ENCODE results near the gene PRSS12.

DNA sequence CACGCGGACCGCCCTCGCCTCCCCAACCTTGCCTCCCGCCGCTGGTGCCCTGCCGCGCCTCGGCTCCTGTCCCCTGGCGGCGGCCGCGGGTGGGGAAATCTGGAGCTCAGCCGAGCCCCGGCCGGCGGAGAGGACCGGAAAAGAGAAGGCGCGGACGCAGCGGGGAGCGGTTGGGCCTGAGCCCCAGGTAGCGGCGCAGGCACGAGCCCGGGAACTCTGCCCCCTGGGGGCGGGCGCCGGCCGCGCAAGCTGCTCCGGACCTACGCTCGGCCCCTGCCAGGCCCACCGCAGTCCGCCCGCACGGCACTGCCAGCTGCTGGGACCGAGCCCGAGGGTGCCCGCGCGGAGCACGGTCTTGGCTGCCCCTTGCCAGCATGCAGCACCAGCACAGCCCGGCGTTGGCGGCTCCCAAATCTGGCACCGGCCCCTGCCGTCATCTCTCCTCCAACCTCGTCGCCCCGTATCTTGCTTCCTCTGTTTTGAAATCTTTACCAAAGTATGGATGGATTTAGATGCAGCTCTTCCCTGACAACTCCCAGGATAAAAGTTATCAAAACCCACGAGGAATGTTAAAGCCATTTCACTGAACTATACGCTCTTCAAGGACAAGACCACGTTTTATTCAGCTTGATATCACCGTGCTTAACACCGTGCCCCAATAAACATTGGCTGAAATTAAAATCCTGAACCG lies at the start of gene PRSS12:
- TF ChIP-seq, protein P1, sequence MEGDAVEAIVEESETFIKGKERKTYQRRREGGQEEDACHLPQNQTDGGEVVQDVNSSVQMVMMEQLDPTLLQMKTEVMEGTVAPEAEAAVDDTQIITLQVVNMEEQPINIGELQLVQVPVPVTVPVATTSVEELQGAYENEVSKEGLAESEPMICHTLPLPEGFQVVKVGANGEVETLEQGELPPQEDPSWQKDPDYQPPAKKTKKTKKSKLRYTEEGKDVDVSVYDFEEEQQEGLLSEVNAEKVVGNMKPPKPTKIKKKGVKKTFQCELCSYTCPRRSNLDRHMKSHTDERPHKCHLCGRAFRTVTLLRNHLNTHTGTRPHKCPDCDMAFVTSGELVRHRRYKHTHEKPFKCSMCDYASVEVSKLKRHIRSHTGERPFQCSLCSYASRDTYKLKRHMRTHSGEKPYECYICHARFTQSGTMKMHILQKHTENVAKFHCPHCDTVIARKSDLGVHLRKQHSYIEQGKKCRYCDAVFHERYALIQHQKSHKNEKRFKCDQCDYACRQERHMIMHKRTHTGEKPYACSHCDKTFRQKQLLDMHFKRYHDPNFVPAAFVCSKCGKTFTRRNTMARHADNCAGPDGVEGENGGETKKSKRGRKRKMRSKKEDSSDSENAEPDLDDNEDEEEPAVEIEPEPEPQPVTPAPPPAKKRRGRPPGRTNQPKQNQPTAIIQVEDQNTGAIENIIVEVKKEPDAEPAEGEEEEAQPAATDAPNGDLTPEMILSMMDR (IDR thresholded peaks at IDR 0.05): peak; percentile 15 to 69 (median 34)
- TF ChIP-seq EP300 (IDR thresholded peaks at IDR 0.05) (no peak), POLR2A (IDR thresholded peaks at IDR 0.05) (no peak)
